ENCODE data around the gene SRR.

Gene SRR

DNA sequence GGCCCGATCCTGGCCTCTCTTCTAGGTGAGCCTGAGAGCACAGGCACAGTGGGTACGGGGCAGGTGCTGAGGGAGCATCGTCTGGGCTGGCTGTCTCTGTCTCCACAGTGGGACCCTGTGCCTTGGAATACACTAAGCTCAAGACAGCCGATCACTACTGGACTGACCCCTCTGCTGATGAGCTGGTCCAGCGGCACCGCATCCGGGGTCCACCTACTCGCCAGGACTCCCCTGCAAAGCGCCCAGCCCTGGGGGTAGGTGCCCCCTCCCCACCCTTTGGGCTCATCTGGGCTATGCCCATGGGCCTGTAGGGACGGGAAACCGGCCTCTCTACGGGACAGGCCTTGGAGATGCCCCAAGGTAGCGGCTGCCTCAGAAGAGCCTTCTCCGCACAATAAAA lies 59.1 kb downstream of the SRR start:
- Histone ChIP-seq H3K27ac (no peak overlapping the region), H3K36me3 (replicated peaks) (peaks cover 2% of the 10 kb centered on the region), H3K27me3 (replicated peaks) (no peaks in the 10 kb centered on the region), H3K4me3 (ENCODE audit: low read depth, low read length) (no peak overlapping the region)
- TF ChIP-seq, protein P1, sequence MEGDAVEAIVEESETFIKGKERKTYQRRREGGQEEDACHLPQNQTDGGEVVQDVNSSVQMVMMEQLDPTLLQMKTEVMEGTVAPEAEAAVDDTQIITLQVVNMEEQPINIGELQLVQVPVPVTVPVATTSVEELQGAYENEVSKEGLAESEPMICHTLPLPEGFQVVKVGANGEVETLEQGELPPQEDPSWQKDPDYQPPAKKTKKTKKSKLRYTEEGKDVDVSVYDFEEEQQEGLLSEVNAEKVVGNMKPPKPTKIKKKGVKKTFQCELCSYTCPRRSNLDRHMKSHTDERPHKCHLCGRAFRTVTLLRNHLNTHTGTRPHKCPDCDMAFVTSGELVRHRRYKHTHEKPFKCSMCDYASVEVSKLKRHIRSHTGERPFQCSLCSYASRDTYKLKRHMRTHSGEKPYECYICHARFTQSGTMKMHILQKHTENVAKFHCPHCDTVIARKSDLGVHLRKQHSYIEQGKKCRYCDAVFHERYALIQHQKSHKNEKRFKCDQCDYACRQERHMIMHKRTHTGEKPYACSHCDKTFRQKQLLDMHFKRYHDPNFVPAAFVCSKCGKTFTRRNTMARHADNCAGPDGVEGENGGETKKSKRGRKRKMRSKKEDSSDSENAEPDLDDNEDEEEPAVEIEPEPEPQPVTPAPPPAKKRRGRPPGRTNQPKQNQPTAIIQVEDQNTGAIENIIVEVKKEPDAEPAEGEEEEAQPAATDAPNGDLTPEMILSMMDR (IDR thresholded peaks at IDR 0.05; ENCODE audit: low read depth, low read length, missing control alignments), result no peak
- DNase-seq, result no peak
- in situ Hi-C loops (cut with HindIII; ENCODE audit: low pct_ligation_motif_present, low sequenced_read_pairs), result no loop called here

DNA sequence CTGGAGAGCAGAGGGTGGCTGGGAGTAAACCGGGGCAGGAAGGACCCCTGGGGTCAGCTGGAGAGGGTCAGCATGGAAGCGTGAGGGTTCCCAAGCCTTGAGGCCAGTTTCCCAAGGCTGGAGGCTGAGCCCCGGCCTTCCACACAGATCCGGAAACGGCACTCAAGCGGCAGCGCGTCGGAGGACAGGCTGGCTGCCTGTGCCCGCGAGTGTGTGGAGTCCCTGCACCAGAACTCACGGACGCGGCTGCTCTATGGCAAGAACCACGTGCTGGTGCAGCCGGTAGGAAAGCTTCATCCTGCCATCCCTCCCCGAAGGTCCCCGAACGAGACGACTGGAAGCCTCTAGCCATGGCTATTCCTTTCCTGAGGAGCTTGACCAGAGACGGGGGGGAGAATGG lies 59.6 kb downstream of the SRR start:
- in situ Hi-C loops (cut with HindIII; ENCODE audit: low pct_ligation_motif_present, low sequenced_read_pairs), result no loop called here
- TF ChIP-seq, protein P1 (IDR thresholded peaks at IDR 0.05; ENCODE audit: low read depth, low read length, missing control alignments), result no peak
- no peak for DNase-seq
- H3K27ac ChIP-seq, result no peak overlapping the region
- H3K4me3 ChIP-seq (ENCODE audit: low read depth, low read length), result no peak overlapping the region
- H3K27me3 ChIP-seq (replicated peaks), result no peaks in the 10 kb centered on the region
- H3K36me3 ChIP-seq (replicated peaks), result peaks cover 2% of the 10 kb centered on the region

DNA sequence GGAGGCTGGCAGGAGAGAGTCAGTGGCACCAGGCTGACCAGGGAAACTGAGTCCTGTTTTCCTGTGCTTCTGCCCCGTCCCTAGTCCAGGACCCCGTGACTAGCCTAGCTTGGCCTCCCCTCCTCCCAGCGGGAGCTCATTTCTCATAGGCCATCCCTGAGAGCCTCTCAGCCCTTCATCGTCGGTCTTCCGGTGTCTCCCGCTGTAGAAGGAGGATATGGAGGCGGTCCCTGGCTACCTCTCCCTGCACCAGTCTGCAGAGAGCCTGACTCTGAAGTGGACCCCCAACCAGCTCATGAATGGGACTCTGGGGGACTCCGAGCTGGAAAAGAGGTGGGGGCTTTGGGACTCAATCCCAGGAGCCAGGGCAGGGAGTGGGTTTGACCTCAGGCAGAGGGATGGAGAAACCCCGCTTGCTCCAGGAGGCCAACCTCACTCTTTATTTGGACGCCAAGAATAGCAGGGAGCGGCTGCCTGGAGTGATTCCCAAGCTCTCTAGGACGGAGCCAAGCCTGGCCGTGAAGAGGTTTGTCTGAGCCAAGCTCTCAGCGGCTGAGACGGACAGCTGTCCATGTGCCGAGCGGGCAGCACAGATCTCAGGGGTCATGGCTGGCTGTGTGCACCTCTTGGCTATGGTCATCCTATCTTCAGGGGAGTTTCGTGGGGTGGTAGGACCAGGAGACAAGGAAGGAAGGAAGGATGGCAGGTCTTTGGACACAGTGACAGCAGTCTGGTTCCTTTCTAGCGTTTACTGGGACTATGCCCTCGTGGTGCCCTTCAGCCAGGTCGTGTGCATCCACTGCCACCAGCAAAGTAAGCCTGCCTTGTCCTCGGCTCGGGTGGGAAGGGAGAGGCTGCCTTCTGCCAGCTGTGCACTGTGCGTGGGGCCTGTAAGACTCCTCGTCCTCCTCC lies 60.4 kb downstream of the SRR start:
- Histone ChIP-seq H3K4me3 (ENCODE audit: low read depth, low read length) (no peak overlapping the region), H3K36me3 (replicated peaks) (peaks cover 2% of the 10 kb centered on the region), H3K27ac (no peak overlapping the region), H3K27me3 (replicated peaks) (no peaks in the 10 kb centered on the region)
- TF ChIP-seq, protein P1 (IDR thresholded peaks at IDR 0.05; ENCODE audit: low read depth, low read length, missing control alignments), result no peak
- in situ Hi-C loops (cut with HindIII; ENCODE audit: low pct_ligation_motif_present, low sequenced_read_pairs), result no loop called here
- DNase-seq, result no peak

DNA sequence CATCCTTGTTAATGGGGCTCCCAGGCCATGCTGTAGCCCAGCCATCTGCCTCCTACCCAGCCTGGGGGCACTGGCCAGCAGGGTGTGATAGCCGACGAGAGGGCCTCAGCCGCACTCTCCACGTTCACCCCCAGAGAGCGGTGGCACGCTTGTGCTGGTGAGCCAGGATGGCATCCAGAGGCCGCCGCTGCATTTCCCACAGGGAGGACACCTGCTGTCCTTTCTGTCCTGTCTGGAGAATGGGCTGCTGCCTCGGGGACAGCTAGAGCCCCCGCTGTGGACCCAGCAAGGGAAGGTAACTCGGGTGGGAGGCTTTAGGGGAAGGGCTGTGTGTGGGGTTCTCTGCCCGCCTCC lies 61.0 kb downstream of the SRR start:
- H3K4me3 ChIP-seq (ENCODE audit: low read depth, low read length), result no peak overlapping the region
- TF ChIP-seq, protein P1 (IDR thresholded peaks at IDR 0.05; ENCODE audit: low read depth, low read length, missing control alignments), result no peak

DNA sequence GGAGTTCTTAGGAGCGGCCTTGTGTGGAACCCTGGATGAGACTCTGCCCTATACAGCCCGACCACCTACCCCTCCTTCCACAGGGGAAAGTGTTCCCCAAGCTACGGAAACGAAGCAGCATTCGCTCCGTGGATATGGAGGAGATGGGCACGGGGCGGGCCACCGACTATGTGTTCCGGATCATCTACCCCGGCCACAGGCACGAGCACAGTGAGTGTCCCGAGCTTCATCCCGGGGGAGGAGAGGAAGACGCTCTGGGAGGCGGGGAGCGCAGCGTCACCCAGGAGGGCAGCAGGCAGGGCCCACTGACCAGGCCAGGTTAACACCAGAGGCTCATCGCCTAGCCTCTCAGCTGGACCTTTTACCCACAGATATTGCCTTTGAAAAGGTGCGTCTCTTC lies 61.4 kb downstream of the SRR start:
- DNase-seq, result no peak
- Histone ChIP-seq H3K27ac (no peak overlapping the region), H3K4me3 (ENCODE audit: low read depth, low read length) (no peak overlapping the region), H3K27me3 (replicated peaks) (no peaks in the 10 kb centered on the region), H3K36me3 (replicated peaks) (peaks cover 2% of the 10 kb centered on the region)
- TF ChIP-seq, protein P1 (IDR thresholded peaks at IDR 0.05; ENCODE audit: low read depth, low read length, missing control alignments), result no peak
- in situ Hi-C loops (cut with HindIII; ENCODE audit: low pct_ligation_motif_present, low sequenced_read_pairs), result no loop called here

More for the DNA sequence above, 61.0 kb downstream of the SRR start:
- no peak overlapping the region for H3K27ac ChIP-seq
- peaks cover 2% of the 10 kb centered on the region for H3K36me3 ChIP-seq (replicated peaks)
- no peaks in the 10 kb centered on the region for H3K27me3 ChIP-seq (replicated peaks)
- in situ Hi-C loops (cut with HindIII; ENCODE audit: low pct_ligation_motif_present, low sequenced_read_pairs), result no loop called here
- no peak for DNase-seq

Data from brain microvascular endothelial cell (primary cell).